Measurements from ENCODE around the gene KYNU.

- TF ChIP-seq CTCF (IDR thresholded peaks at IDR 0.05) (no peak), EP300 (IDR thresholded peaks at IDR 0.05) (no peak), POLR2A (IDR thresholded peaks at IDR 0.05) (no peak)
Measured at GRCh38 chr2:143056550-143056949, 179.1 kb downstream of the KYNU start.

All from tibial nerve (tissue), 4 donors.